OCI-LY1 (cell line): ENCODE data around the gene DNAJC25.

Source experiments
- EZH2 ChIP-seq: fragments of 200-600 bp; sonication (generic), shearing (Covaris generic); IDR thresholded peaks from 2 replicates; pipeline ENCODE4 v1.8.0; 2017; ENCODE audit warnings: borderline replicate concordance, mixed run types, mild to moderate bottlenecking, antibody characterized with exemption, low read length, moderate library complexity, mixed read lengths
- TF ChIP-seq, protein P1 (sequence below): fragments of 200-600 bp; sonication (generic), shearing (Covaris generic); IDR thresholded peaks from 2 replicates; pipeline ENCODE4 v1.5.1; 2017; ENCODE audit warnings: mild to moderate bottlenecking, antibody characterized with exemption, low read length, moderate library complexity, mixed read lengths

GRCh38 chr9:111630964-111631213, 245 bp upstream of the DNAJC25 start:
- TF ChIP-seq, protein P1, sequence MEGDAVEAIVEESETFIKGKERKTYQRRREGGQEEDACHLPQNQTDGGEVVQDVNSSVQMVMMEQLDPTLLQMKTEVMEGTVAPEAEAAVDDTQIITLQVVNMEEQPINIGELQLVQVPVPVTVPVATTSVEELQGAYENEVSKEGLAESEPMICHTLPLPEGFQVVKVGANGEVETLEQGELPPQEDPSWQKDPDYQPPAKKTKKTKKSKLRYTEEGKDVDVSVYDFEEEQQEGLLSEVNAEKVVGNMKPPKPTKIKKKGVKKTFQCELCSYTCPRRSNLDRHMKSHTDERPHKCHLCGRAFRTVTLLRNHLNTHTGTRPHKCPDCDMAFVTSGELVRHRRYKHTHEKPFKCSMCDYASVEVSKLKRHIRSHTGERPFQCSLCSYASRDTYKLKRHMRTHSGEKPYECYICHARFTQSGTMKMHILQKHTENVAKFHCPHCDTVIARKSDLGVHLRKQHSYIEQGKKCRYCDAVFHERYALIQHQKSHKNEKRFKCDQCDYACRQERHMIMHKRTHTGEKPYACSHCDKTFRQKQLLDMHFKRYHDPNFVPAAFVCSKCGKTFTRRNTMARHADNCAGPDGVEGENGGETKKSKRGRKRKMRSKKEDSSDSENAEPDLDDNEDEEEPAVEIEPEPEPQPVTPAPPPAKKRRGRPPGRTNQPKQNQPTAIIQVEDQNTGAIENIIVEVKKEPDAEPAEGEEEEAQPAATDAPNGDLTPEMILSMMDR: no peak
- TF ChIP-seq EZH2: no peak
